Activated CD8-positive, alpha-beta memory T cell treated with anti-CD3 and anti-CD28 coated beads for 1 hour (primary cell): ENCODE measurements around the gene ELAVL4.

Source experiments
- DNase-seq, 2 donors: peaks; one replicate each; pipeline ENCODE4 v3.0.0-alpha.2; 2020; ENCODE audit warnings: low read depth in 1 of 2; ENCODE audit errors: extremely low read depth in 1 of 2

ELAVL4 gene

DNA sequence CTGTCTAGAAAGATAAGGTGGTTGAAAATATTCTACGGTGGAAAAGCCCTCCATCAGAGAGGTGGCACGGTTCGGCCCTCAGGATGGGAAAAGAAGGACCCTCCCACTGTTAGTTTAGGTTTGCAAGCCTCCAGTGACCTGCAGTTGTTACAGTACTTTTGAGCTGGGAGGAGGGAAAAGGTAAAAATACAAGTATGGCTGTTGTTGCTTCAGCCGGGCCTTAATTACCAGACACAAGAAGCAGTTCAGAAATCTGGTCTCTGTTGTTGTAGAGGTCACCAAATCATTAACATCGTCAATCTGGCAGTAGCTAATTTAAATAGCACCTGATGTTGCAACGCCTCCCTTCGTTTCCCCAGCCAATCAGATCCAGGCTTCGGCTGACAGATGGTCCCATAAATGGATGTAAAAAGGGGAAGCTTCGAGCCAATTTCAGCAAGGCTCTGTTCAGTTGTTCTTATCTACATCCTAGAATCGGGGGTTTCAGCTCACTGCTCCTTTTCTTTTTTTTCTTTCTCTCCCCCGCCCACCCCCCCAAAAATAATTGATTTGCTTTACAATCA is at the start of gene ELAVL4:
ELAVL4 (plus strand) TSS at position 424 of the 563 bp plus-strand sequence. CDS start 270 bp downstream, outside the sequence.
- no peak for DNase-seq

DNA sequence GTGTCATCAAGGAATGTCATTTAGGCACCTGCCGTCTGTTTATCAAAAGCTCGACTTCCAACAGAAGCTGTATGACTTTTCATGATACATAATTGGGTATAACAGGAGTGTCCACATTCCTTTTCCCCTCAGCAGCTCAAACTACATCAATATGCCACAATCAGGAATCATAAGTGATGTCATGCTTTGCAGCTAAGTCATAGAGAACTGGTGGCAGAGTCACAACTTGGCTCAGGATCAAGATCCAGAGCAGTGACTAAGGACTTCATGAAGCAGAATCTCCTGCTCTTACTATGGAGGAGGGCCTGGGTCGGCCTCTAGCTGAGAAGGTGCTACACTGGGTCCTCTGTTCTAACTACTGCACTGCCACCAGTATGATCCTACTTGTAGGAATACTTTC is 48.4 kb upstream of the ELAVL4 start:
- DNase-seq, result no peak

DNA sequence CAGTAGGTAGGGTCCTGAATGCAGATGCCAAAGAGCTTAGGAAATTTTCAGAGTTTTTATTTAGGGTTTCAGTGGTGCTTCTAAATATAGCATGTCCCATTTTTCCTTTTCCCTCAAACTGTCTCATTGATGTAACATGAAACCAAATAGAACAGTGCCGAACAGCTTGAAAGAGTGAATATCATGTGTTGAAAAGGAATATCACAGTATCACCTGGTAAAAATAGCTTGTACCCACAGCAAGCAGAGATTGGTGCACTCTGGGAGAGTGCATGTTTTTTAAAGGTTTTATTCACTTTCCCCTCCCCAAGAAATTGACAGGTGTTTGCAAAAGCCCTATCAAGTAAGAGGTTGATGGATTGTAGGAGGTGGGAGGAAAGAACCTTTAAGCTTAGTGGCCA is 41.9 kb upstream of the ELAVL4 start:
- no peak for DNase-seq

DNA sequence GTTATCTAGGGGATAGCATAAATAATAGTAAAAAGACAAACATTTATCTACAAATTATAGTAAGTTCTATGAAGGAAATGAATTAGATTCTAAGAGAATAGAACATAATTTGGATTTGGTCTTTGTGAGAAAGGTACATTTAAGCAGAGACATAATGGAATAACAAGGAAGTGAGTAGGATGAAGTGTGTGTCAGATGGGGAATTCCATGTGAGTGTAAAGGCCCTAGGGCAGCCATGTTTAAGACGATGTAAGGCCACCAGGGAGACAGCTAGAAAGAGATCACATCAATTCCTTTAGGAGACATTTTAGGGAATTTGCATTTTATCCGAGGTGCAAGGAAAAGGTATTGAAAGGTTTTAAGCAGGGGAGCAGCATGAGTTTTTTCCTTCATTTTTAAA is 33.8 kb upstream of the ELAVL4 start:
- DNase-seq, result no peak

- no peak for DNase-seq
Measured at GRCh38 chr1:50077273-50077672, 31.4 kb upstream of the ELAVL4 start.

GRCh38 chr1:50080904-50081586 is 27.7 kb upstream of the ELAVL4 start:
- no peak for DNase-seq

DNA sequence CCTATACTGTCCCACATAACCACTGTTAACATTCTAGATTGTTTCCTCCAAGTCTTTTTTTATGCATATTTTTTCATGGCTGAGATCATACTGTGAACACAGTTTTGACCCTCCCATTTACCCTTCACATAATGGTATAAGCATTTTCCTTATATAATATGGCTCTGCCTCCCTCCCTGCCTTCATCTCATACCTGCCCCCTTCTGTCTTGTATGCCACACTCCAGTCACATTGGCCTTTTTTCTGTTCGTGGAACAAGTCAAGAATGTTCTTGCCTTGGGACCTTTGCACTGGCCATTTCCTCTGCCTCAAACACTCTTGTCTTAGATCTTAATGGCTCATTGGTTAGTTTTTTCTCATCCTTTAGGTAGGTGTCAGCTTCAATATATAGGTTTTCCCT is 24.3 kb upstream of the ELAVL4 start:
- DNase-seq, result no peak

DNA sequence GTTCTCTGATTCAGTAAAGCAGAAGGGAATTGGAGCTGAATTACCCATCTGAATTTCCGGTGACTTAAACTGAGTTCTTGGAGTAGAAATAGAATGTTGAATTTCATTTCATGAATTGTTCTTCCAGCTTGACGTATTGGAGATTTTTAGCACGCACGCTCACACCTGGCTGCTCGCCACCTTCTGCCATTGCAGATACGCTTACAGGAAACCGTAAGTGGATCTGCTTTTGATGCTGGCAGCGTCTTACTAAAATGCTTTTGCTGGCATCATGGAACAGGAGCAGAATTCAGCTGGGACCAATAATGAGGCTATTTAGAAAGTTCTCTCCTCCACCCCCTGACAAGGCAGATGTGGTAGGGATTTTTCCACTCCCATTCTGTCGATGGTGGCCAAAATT is 17.7 kb upstream of the ELAVL4 start:
- no peak for DNase-seq

DNA sequence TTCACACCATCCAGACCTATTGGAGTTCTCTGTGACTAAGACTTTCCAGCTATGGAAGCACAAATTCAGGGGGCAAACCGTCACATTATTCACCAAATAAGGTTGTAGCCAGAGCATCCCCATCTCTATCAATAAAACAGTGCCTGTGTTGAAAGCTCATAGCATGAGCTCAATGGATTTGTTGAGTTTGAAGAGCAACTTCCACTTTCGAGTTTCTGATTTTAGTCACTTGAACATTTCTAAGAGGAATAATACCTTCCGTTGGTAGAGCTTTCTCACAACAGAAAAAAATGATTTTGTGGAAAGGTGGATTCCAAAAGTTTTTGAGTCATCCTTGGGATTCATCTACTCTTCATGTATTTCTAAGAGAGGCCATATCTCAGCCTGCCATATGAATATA is 13.0 kb upstream of the ELAVL4 start:
- no peak for DNase-seq

DNA sequence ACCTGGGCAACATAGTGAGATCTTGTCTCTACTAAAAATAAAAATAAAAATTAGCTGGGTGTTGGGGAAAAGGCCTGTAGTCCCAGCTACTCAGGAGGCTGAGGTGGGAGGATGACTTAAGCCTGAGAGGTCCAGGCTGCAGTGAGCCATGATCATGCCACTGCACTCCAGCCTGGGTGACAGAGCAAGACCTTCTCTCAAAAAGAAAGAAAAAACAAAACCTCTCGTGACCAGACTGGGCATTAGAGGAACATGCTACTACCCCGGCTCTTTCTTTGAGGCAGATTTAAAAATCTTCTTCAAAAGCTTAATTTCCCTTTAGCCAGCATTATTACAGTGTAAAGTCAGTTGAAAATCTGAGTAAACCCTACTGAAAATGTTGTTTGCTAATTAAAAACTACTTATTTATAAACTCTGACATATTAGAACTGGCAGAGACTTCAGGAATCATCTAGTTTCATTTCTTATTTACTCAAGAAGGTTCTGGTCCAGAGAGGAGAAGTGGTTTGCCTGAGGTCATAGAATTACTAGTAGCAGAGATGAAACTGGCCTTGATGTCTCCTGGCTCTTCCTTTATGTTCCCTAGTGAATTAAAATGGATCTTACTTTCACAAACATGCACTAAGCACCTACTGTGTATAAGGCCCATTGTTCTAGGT is 11.6 kb upstream of the ELAVL4 start:
- no peak for DNase-seq

DNA sequence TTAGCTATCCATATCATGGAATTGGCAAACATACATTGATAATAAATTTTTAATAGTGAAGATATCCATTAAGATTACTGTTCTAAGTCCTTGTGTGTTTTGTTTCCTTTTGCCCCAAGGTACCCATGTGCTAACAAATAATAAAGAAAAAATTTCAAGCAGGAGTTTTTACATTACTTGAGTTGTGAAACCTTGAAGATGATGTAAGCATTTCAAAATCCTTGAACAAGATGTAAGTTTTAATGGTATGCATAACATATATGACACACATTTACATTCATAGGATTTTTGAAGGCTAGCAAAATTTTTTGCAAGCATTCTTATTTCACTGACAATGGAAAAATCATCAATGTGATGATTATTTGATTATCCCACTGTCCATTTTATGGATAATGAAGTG is 10.9 kb upstream of the ELAVL4 start:
- no peak for DNase-seq

- DNase-seq, result no peak
Measured at GRCh38 chr1:50098591-50099021, 10.1 kb upstream of the ELAVL4 start.

DNA sequence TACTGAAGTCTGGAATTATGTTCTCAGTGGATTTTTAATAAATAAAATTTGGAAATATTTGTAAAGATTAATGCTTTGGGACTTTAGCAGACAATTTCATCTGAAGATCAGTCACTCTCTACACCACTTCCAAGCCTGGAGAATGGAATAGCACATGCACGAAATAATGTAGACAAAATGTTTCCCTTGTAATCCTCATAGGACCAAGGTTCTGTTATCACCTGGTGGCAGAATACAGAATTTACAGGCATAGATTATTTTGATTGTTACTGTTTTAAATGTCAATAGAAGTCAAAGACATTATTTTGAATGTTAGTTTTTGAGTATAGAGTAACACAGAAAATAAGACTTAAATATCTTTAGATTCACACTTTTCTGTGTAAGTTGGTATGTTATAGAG is 9.1 kb upstream of the ELAVL4 start:
- no peak for DNase-seq

DNA sequence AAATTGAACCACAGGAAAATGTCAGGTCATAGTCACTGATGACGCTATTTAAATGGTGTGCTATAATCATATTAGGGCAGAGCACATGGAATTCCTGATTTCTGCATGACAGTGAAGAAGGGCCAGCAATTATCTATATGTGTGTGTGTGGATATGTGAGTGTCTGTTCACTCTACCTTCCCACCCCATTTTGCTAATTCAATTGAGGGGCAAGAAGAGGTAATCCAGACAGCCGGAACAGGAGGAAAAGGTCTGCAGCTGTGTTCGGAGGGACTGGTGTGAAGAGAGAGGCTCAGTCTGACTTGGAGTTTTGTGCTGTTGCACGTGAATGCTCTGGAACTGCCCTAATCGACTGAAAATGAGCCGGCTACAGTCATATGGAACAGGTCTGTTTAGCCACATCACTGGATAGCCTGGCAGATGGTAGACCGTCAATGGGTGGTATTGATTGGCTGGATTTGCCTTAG is 5.1 kb upstream of the ELAVL4 start:
- DNase-seq, result no peak

DNA sequence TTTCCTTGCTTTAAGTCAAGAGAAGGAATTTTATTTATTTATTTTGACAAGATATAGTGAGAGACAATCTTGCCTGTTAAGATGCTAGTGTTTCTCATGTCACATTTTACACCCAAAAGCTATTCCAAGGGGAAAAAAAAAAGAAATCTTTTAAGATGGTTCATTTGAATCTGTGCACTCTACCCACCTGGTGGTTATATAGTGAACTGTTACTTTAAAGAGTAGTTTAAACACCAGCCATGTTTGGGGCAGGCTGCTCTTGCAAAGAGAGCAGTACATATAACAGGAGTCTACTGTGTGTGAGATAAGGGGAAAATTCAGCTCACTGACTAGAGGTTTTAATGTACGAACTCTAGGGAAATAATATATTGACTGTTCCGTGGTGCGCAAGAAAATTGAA is 3.3 kb upstream of the ELAVL4 start:
- no peak for DNase-seq

- no peak for DNase-seq
Measured at GRCh38 chr1:50106095-50106761, 2.5 kb upstream of the ELAVL4 start.

DNA sequence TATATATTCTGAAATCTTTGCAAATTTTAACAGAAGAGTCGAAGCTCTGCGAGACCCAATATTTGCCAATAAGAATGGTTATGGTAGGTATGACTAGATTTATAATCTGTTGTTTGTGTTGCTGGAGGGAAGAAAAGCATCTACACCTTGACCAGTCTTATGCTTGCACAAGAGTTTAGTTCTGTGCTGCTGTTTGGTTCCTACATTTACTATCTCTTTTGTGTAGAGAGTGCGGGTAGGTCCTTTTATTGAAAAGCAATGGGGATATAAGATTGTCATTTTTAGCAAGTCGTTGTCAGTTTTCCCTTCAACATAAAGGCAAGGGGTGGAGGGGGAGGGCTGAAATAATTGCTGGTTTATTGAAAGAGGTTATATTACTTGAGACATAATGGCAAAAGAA is 396 bp downstream of the ELAVL4 start:
- DNase-seq, result no peak

DNA sequence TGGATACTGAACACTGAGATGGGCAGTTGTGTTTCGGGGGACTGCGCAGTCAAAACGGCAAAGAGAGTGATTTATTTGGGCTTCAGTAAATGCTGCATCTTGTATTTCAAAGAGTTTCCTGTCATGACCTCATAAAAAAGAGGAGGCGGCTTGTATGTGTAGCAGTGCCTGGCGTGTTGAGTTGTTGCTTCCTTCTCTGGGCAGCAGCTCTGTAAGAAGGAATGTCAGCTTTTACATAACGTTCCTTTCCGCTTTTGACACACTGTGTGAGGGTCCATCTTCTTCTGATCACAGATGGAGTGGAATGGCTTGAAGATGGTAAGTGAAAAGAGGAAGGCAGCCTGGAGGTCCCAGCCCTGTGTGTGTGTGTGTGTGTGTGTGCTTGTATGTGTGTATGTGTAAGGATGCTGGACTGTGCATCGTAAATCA is 941 bp downstream of the ELAVL4 start:
- no peak for DNase-seq

DNA sequence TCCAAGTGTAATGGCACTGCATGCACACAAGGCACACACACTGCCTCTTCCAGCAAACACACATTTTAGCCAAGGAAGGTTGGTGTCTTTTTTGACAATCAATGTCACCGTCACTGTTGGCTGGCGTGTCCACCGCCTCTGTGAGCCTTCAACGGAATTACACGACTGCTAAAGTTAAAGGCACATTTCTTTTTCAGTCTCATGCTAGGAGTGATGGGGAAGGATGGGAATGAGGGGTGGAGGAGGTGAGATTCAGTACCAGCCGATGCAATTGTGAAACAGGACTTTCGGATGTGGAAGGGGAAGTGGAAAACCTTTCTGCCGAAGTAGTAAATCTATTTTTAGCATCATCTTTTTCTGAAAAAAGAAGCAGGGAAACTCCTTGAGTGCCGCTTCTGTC is 1.4 kb downstream of the ELAVL4 start:
- DNase-seq, result no peak

DNA sequence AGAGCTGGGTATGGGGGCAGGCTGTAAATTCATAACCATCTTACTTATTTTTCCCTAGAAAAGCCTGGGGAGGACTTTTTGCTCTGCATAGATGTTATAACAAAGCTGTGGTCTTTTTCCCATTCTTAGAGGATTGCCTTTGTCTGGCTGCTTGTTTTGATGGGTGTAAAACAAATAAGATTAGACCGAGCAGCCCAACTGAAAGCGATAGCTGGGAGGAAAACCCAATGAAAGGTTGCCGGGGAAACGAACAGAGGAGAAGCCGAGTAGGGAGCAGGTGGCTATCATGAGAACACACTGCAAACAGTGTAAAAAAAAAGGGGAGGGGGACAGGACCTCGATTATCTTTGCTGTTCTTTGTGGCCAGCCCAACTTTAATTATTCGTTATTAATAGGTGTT is 1.9 kb downstream of the ELAVL4 start:
- DNase-seq, result no peak

GRCh38 chr1:50111503-50111902 is 2.8 kb downstream of the ELAVL4 start:
- DNase-seq, result no peak

GRCh38 chr1:50112193-50112592 is 3.5 kb downstream of the ELAVL4 start:
- DNase-seq, result no peak
